ENCODE results near the gene RARRES2. TPM values are rescaled to one million over a fixed set of nuclear protein-coding genes. Genes with fewer than 3 reads are reported as not detected.

The RARRES2 gene
- total RNA-seq, 1 donor from 2014 or later: 0.86 TPM

GRCh38 chr7:150330211-150330885, 11.1 kb downstream of the RARRES2 start:
- Mint-ChIP-seq H3K27ac (ENCODE audit: unreplicated experiment) (no peak overlapping the region), H3K4me1 (ENCODE audit: low read depth, unreplicated experiment) (no peaks in the 10 kb centered on the region), H3K36me3 (ENCODE audit: unreplicated experiment) (no peaks in the 10 kb centered on the region), H3K4me3 (ENCODE audit: unreplicated experiment) (no peak overlapping the region), H3K9me3 (ENCODE audit: unreplicated experiment) (peaks cover 2% of the 10 kb centered on the region), H3K27me3 (ENCODE audit: unreplicated experiment) (peaks cover 6% of the 10 kb centered on the region)
- no peak for TF ChIP-seq CTCF (IDR thresholded peaks at IDR 0.05; ENCODE audit: partially characterized antibody, unreplicated experiment)
- DNase-seq: no peak

- peaks cover 5% of the 10 kb centered on the region for H3K27me3 Mint-ChIP-seq (ENCODE audit: unreplicated experiment)
- no peaks in the 10 kb centered on the region for H3K36me3 Mint-ChIP-seq (ENCODE audit: unreplicated experiment)
- no peak overlapping the region for H3K27ac Mint-ChIP-seq (ENCODE audit: unreplicated experiment)
- no peak for TF ChIP-seq CTCF (IDR thresholded peaks at IDR 0.05; ENCODE audit: partially characterized antibody, unreplicated experiment)
- no peak overlapping the region for H3K4me3 Mint-ChIP-seq (ENCODE audit: unreplicated experiment)
- H3K9me3 Mint-ChIP-seq (ENCODE audit: unreplicated experiment): no peaks in the 10 kb centered on the region
- no peak for DNase-seq
- peaks cover 3% of the 10 kb centered on the region for H3K4me1 Mint-ChIP-seq (ENCODE audit: low read depth, unreplicated experiment)
These were observed 11.9 kb downstream of the RARRES2 start for GRCh38 chr7:150329331-150330120.

- no peak for TF ChIP-seq CTCF (IDR thresholded peaks at IDR 0.05; ENCODE audit: partially characterized antibody, unreplicated experiment)
- no peak overlapping the region for H3K27ac Mint-ChIP-seq (ENCODE audit: unreplicated experiment)
- H3K4me1 Mint-ChIP-seq (ENCODE audit: low read depth, unreplicated experiment): peaks cover 3% of the 10 kb centered on the region
- no peaks in the 10 kb centered on the region for H3K9me3 Mint-ChIP-seq (ENCODE audit: unreplicated experiment)
- H3K27me3 Mint-ChIP-seq (ENCODE audit: unreplicated experiment): peaks cover 7% of the 10 kb centered on the region
- no peaks in the 10 kb centered on the region for H3K36me3 Mint-ChIP-seq (ENCODE audit: unreplicated experiment)
- no peak for DNase-seq
- H3K4me3 Mint-ChIP-seq (ENCODE audit: unreplicated experiment): no peak overlapping the region
These were observed 14.1 kb downstream of the RARRES2 start for GRCh38 chr7:150327308-150327707.

GRCh38 chr7:150326657-150327268, 14.7 kb downstream of the RARRES2 start:
- DNase-seq: no peak
- no peak for TF ChIP-seq CTCF (IDR thresholded peaks at IDR 0.05; ENCODE audit: partially characterized antibody, unreplicated experiment)
- Mint-ChIP-seq H3K4me3 (ENCODE audit: unreplicated experiment) (no peak overlapping the region), H3K4me1 (ENCODE audit: low read depth, unreplicated experiment) (peaks cover 3% of the 10 kb centered on the region), H3K27me3 (ENCODE audit: unreplicated experiment) (peaks cover 7% of the 10 kb centered on the region), H3K9me3 (ENCODE audit: unreplicated experiment) (no peaks in the 10 kb centered on the region), H3K36me3 (ENCODE audit: unreplicated experiment) (no peaks in the 10 kb centered on the region), H3K27ac (ENCODE audit: unreplicated experiment) (no peak overlapping the region)

Measured in glutamatergic neuron (in vitro differentiated cells).